ENCODE measurements around the gene SLC25A38.

Gene SLC25A38

GRCh38 chr3:39396690-39397089 is 13.5 kb downstream of the SLC25A38 start:
- no peak for DNase-seq (ENCODE audit: insufficient read length)
- TF ChIP-seq POLR2AphosphoS5 (IDR thresholded peaks at IDR 0.05; ENCODE audit: low read depth, low read length) (no peak), POLR2A (IDR thresholded peaks at IDR 0.05; ENCODE audit: low read depth, low read length) (no peak), TAF1 (IDR thresholded peaks at IDR 0.05; ENCODE audit: borderline replicate concordance, low read depth, low read length) (no peak)
- FAIRE-seq = no peak

GRCh38 chr3:39398700-39399099 is 15.5 kb downstream of the SLC25A38 start:
- no peak for FAIRE-seq
- DNase-seq (ENCODE audit: insufficient read length) = no peak
- TF ChIP-seq TAF1 (IDR thresholded peaks at IDR 0.05; ENCODE audit: borderline replicate concordance, low read depth, low read length) (no peak), POLR2AphosphoS5 (IDR thresholded peaks at IDR 0.05; ENCODE audit: low read depth, low read length) (no peak), POLR2A (IDR thresholded peaks at IDR 0.05; ENCODE audit: low read depth, low read length) (no peak)

- TF ChIP-seq POLR2A (IDR thresholded peaks at IDR 0.05; ENCODE audit: low read depth, low read length) (no peak), POLR2AphosphoS5 (IDR thresholded peaks at IDR 0.05; ENCODE audit: low read depth, low read length) (no peak), TAF1 (IDR thresholded peaks at IDR 0.05; ENCODE audit: borderline replicate concordance, low read depth, low read length) (no peak)
- DNase-seq (ENCODE audit: insufficient read length) (no peak), FAIRE-seq (no peak)
Observed at GRCh38 chr3:39401983-39402382, 18.8 kb downstream of the SLC25A38 start.

- no peak for DNase-seq (ENCODE audit: insufficient read length)
- TF ChIP-seq TAF1 (IDR thresholded peaks at IDR 0.05; ENCODE audit: borderline replicate concordance, low read depth, low read length) (no peak), POLR2A (IDR thresholded peaks at IDR 0.05; ENCODE audit: low read depth, low read length) (no peak), POLR2AphosphoS5 (IDR thresholded peaks at IDR 0.05; ENCODE audit: low read depth, low read length) (no peak)
- FAIRE-seq = no peak
Observed at GRCh38 chr3:39404943-39405686, 21.9 kb downstream of the SLC25A38 start.

- no peak for DNase-seq (ENCODE audit: insufficient read length)
- TF ChIP-seq POLR2A (IDR thresholded peaks at IDR 0.05; ENCODE audit: low read depth, low read length) (no peak), TAF1 (IDR thresholded peaks at IDR 0.05; ENCODE audit: borderline replicate concordance, low read depth, low read length) (no peak), POLR2AphosphoS5 (IDR thresholded peaks at IDR 0.05; ENCODE audit: low read depth, low read length) (no peak)
- FAIRE-seq = no peak
Observed at GRCh38 chr3:39405687-39406367, 22.7 kb downstream of the SLC25A38 start.

GRCh38 chr3:39406368-39407258 is 23.4 kb downstream of the SLC25A38 start, which contains the start of gene RPSA:
RPSA (plus strand) TSS chr3:39406720; CDS start chr3:39407654, 934 bp downstream.
- TF ChIP-seq POLR2AphosphoS5 (IDR thresholded peaks at IDR 0.05; ENCODE audit: low read depth, low read length) (peak; percentile 100), POLR2A (IDR thresholded peaks at IDR 0.05; ENCODE audit: low read depth, low read length) (peak; percentile 100), TAF1 (IDR thresholded peaks at IDR 0.05; ENCODE audit: borderline replicate concordance, low read depth, low read length) (peak; percentile 100)
- DNase-seq (ENCODE audit: insufficient read length) = peak; percentile 88
- FAIRE-seq = peak; percentile 96

GRCh38 chr3:39407259-39407629 is 24.1 kb downstream of the SLC25A38 start:
- FAIRE-seq (no peak), DNase-seq (ENCODE audit: insufficient read length) (no peak)
- no peak for TF ChIP-seq POLR2A (IDR thresholded peaks at IDR 0.05; ENCODE audit: low read depth, low read length)
- TF ChIP-seq TAF1 (IDR thresholded peaks at IDR 0.05; ENCODE audit: borderline replicate concordance, low read depth, low read length) = no peak
- TF ChIP-seq POLR2AphosphoS5 (IDR thresholded peaks at IDR 0.05; ENCODE audit: low read depth, low read length) = no peak; the same call in 1 of the 2 replicates

GRCh38 chr3:39407773-39408492 is 24.8 kb downstream of the SLC25A38 start:
- DNase-seq (ENCODE audit: insufficient read length) (no peak), FAIRE-seq (no peak)
- TF ChIP-seq TAF1 (IDR thresholded peaks at IDR 0.05; ENCODE audit: borderline replicate concordance, low read depth, low read length) (no peak), POLR2A (IDR thresholded peaks at IDR 0.05; ENCODE audit: low read depth, low read length) (peak; percentile 30; the same call in 1 of the 2 replicates), POLR2AphosphoS5 (IDR thresholded peaks at IDR 0.05; ENCODE audit: low read depth, low read length) (peak; percentile 45; the same call in 1 of the 2 replicates)

- no peak for TF ChIP-seq TAF1 (IDR thresholded peaks at IDR 0.05; ENCODE audit: borderline replicate concordance, low read depth, low read length)
- TF ChIP-seq POLR2A (IDR thresholded peaks at IDR 0.05; ENCODE audit: low read depth, low read length) = no peak
- no peak; the same call in 1 of the 2 replicates for TF ChIP-seq POLR2AphosphoS5 (IDR thresholded peaks at IDR 0.05; ENCODE audit: low read depth, low read length)
- FAIRE-seq = no peak
- DNase-seq (ENCODE audit: insufficient read length) = no peak
Observed at GRCh38 chr3:39408493-39409372, 25.6 kb downstream of the SLC25A38 start.
